ENCODE data around the gene KCNK6. TPM values are rescaled to one million over a fixed set of nuclear protein-coding genes. Genes with fewer than 3 reads are reported as not detected.

Gene KCNK6
- total RNA-seq, 1 experiment from 2014 or later: 6.5 TPM

GRCh38 chr19:38304352-38304865 is 15.2 kb upstream of the KCNK6 start:
- no peak overlapping the region for H3K23ac ChIP-seq (ENCODE audit: insufficient read length, low read depth, low read length)
- no peak overlapping the region for H3K18ac ChIP-seq (ENCODE audit: insufficient read length, low read depth, low read length)
- no peak overlapping the region for H3T11ph ChIP-seq (ENCODE audit: low read length)
- WGBS (ENCODE audit: extremely low coverage, insufficient read length, low lambda C conversion rate): no CpG with 5 or more reads among the region's 27 CpGs
- no peak overlapping the region for H2BK12ac ChIP-seq (ENCODE audit: insufficient read length, low read depth, low read length)
- H2BK20ac ChIP-seq (ENCODE audit: low read depth, low read length, poor library complexity, severe bottlenecking): no peak overlapping the region
- H3K4me1 ChIP-seq (ENCODE audit: insufficient read depth, low read length): no peaks in the 10 kb centered on the region
- H2AK5ac ChIP-seq (ENCODE audit: insufficient read length, low read length): no peak overlapping the region
- Mint-ChIP-seq H3K4me3 (peak overlapping the region; percentile 36 to 64; a peak in 4 of 5 replicates), H3K27ac (no peak overlapping the region; a peak in 3 of 7 replicates), H3K27me3 (ENCODE audit: low read depth) (no peaks in the 10 kb centered on the region), H3K36me3 (ENCODE audit: insufficient read depth in 1 of 3, low read depth in 3 of 3) (peaks cover 3 to 17% (median 8%) of the 10 kb centered on the region in 3 experiments; a peak in 6 of 7 replicates), H3K9me3 (no peaks in the 10 kb centered on the region), H3K4me1 (peaks cover 14 to 16% of the 10 kb centered on the region in 2 experiments; a peak in 3 of 4 replicates)
- TF ChIP-seq CTCF (conservative IDR thresholded peaks at IDR 0.05): no peak
- no peak overlapping the region for H3K4ac ChIP-seq (ENCODE audit: low read depth, low read length)
- H3K23me2 ChIP-seq (ENCODE audit: insufficient read length, low read depth, low read length, poor library complexity, severe bottlenecking): no peaks in the 10 kb centered on the region
- H3K56ac ChIP-seq (ENCODE audit: insufficient read length, low read depth, low read length): no peak overlapping the region
- peak overlapping the region; percentile 1; the same call in 1 of the 2 replicates for H3K14ac ChIP-seq (ENCODE audit: insufficient read depth, low read length)
- no peak overlapping the region for H2BK5ac ChIP-seq (ENCODE audit: insufficient read length, low read length)
- no peaks in the 10 kb centered on the region for H3K79me1 ChIP-seq (ENCODE audit: insufficient read depth, low read depth, low read length, poor library complexity, severe bottlenecking)
- no peaks in the 10 kb centered on the region for H3K27me3 ChIP-seq (ENCODE audit: insufficient read depth, low read length)
- no peaks in the 10 kb centered on the region for H3K9me3 ChIP-seq (ENCODE audit: control insufficient read depth, low read depth, low read length)
- DNase-seq: no peak
- no peak overlapping the region for H3K9ac ChIP-seq (ENCODE audit: extremely low read depth, insufficient read length, low read length)
- H2AFZ ChIP-seq (ENCODE audit: low read length): no peak overlapping the region
- H4K20me1 ChIP-seq (ENCODE audit: control insufficient read depth, insufficient read depth, insufficient read length): no peaks in the 10 kb centered on the region
- no peak overlapping the region for H4K91ac ChIP-seq (ENCODE audit: insufficient read length, low read depth, low read length)
- H3K27ac ChIP-seq (ENCODE audit: insufficient read length, low read depth, low read length): no peak overlapping the region
- no peaks in the 10 kb centered on the region for H3K79me2 ChIP-seq (ENCODE audit: insufficient read depth, low read length)
- H2BK120ac ChIP-seq (ENCODE audit: low read depth, low read length, poor library complexity, severe bottlenecking): no peak overlapping the region
- H4K5ac ChIP-seq (ENCODE audit: insufficient read length, low read depth, low read length): no peak overlapping the region
- peak overlapping the region; percentile 23 for H3K4me2 ChIP-seq (ENCODE audit: insufficient read depth, insufficient read length, low read length)
- no peak overlapping the region for H2BK15ac ChIP-seq (ENCODE audit: low read depth, low read length)
- no peak overlapping the region for H4K8ac ChIP-seq (replicated peaks; ENCODE audit: insufficient read length, low read depth, low read length)

Measured in H9 (cell line).